ENCODE results near the gene NARS2.

- TF ChIP-seq CTCF (IDR thresholded peaks at IDR 0.05): no peak
- TF ChIP-seq EP300 (IDR thresholded peaks at IDR 0.05): no peak
- TF ChIP-seq POLR2A (IDR thresholded peaks at IDR 0.05): no peak
These were observed 129.9 kb downstream of the NARS2 start for GRCh38 chr11:78444726-78445125.

Measured in ovary (tissue), 3 donors.